Placental epithelial cell (primary cell): ENCODE measurements around the gene FRS2. TPM values are rescaled to one million over a fixed set of nuclear protein-coding genes. Genes with fewer than 3 reads are reported as not detected.

Source experiments
- small RNA-seq: library from RNA; depleted of rRNA; stranded (forward); fragments of <200 nt; gene quantifications from one replicate; pipeline ENCODE3, GENCODE V24; 2012
- total RNA-seq: library from RNA; depleted of rRNA; stranded (reverse); fragments of >200 nt; gene quantifications from 2 replicates; pipeline ENCODE4 v1.2.3, GENCODE V29; 2012

FRS2 gene, protein sequence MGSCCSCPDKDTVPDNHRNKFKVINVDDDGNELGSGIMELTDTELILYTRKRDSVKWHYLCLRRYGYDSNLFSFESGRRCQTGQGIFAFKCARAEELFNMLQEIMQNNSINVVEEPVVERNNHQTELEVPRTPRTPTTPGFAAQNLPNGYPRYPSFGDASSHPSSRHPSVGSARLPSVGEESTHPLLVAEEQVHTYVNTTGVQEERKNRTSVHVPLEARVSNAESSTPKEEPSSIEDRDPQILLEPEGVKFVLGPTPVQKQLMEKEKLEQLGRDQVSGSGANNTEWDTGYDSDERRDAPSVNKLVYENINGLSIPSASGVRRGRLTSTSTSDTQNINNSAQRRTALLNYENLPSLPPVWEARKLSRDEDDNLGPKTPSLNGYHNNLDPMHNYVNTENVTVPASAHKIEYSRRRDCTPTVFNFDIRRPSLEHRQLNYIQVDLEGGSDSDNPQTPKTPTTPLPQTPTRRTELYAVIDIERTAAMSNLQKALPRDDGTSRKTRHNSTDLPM
- total RNA-seq, result 60.1 and 96.5 TPM in 2 replicates

GRCh38 chr12:69470189-69471075 lies at the start of gene FRS2:
FRS2 (plus strand) TSS chr12:69470388; CDS start chr12:69569031, 98,643 bp downstream.

GRCh38 chr12:69585189-69586062 lies 115.2 kb downstream of the FRS2 start, which contains the start of gene CCT2:
CCT2 (plus strand) TSS chr12:69585459; CDS start chr12:69585522, 63 bp downstream.

GRCh38 chr12:69610729-69611128 lies 140.5 kb downstream of the FRS2 start, which contains the start of gene LRRC10:
LRRC10 (minus strand) TSS chr12:69610907; CDS start chr12:69610838, 69 bp downstream.

Small RNA genes lying within 50 kb of the gene (small RNA-seq; reads per million reads assigned to genes)
- gene MIR3913-1, result 0.12 reads per million

Other genes with a start within 250 kb of the FRS2 start
- 18.7 and 23.6 TPM in 2 replicates for gene CPSF6, start 230.8 kb upstream of the FRS2 start, total RNA-seq
- gene LYZ, start 122.0 kb upstream of the FRS2 start, total RNA-seq, result not detected in 2 replicates
- gene YEATS4, start 110.6 kb upstream of the FRS2 start, total RNA-seq, result 7.1 and 30.7 TPM in 2 replicates
- gene CCT2, start 115.1 kb downstream of the FRS2 start, total RNA-seq, result 173 and 259 TPM in 2 replicates
- gene LRRC10, start 140.5 kb downstream of the FRS2 start, total RNA-seq, result not detected in 2 replicates
- gene BEST3, start 228.9 kb downstream of the FRS2 start, total RNA-seq, result under 0.01 and 0.87 TPM in 2 replicates